ENCODE results near the gene MACIR.

Gene MACIR

GRCh38 chr5:103295424-103295823, 36.9 kb downstream of the MACIR start:
- DNase-seq (no peak), ATAC-seq (no peak)
- no peak overlapping the region for H3K4me3 Mint-ChIP-seq
- H3K27ac Mint-ChIP-seq, result peak overlapping the region in 1 of 2 donors; percentile 22
- no peaks in the 10 kb centered on the region for H3K4me1 Mint-ChIP-seq
- no peaks in the 10 kb centered on the region for H3K9me3 Mint-ChIP-seq
- no peaks in the 10 kb centered on the region for H3K27me3 Mint-ChIP-seq

- H3K4me3 Mint-ChIP-seq, result no peak overlapping the region
- DNase-seq (no peak), ATAC-seq (no peak)
- no peaks in the 10 kb centered on the region for H3K27me3 Mint-ChIP-seq
- H3K4me1 Mint-ChIP-seq, result no peaks in the 10 kb centered on the region
- no peak overlapping the region for H3K27ac Mint-ChIP-seq
- no peaks in the 10 kb centered on the region for H3K9me3 Mint-ChIP-seq
Measured at GRCh38 chr5:103295871-103296270, 37.3 kb downstream of the MACIR start.

GRCh38 chr5:103298117-103298516, 39.6 kb downstream of the MACIR start:
- DNase-seq (no peak), ATAC-seq (no peak)
- H3K4me3 Mint-ChIP-seq, result no peak overlapping the region
- H3K27ac Mint-ChIP-seq, result no peak overlapping the region
- no peaks in the 10 kb centered on the region for H3K9me3 Mint-ChIP-seq
- no peaks in the 10 kb centered on the region for H3K27me3 Mint-ChIP-seq
- H3K4me1 Mint-ChIP-seq, result no peaks in the 10 kb centered on the region

GRCh38 chr5:103298607-103299188, 40.1 kb downstream of the MACIR start:
- ATAC-seq, result no peak
- Mint-ChIP-seq H3K4me3 (no peak overlapping the region), H3K27ac (no peak overlapping the region), H3K27me3 (no peaks in the 10 kb centered on the region), H3K9me3 (no peaks in the 10 kb centered on the region), H3K4me1 (no peaks in the 10 kb centered on the region)
- DNase-seq, result no peak

GRCh38 chr5:103305809-103306208, 47.2 kb downstream of the MACIR start:
- no peaks in the 10 kb centered on the region for H3K4me1 Mint-ChIP-seq
- DNase-seq, result no peak
- H3K27me3 Mint-ChIP-seq, result peaks cover 8% of the 10 kb centered on the region
- H3K9me3 Mint-ChIP-seq, result peaks cover 4 to 14% of the 10 kb centered on the region in 2 donors
- no peak overlapping the region for H3K4me3 Mint-ChIP-seq
- no peak for ATAC-seq
- H3K27ac Mint-ChIP-seq, result no peak overlapping the region

GRCh38 chr5:103307470-103307869, 48.9 kb downstream of the MACIR start:
- Mint-ChIP-seq H3K27me3 (peaks cover 20% of the 10 kb centered on the region), H3K4me1 (no peaks in the 10 kb centered on the region), H3K9me3 (peaks cover 4 to 14% of the 10 kb centered on the region in 2 donors), H3K27ac (no peak overlapping the region), H3K4me3 (no peak overlapping the region)
- DNase-seq, result no peak
- no peak for ATAC-seq

- Mint-ChIP-seq H3K4me1 (no peaks in the 10 kb centered on the region), H3K27ac (no peak overlapping the region), H3K27me3 (peaks cover 20% of the 10 kb centered on the region), H3K9me3 (peaks cover 4 to 14% of the 10 kb centered on the region in 2 donors), H3K4me3 (no peak overlapping the region)
- ATAC-seq (no peak), DNase-seq (no peak)
Measured at GRCh38 chr5:103308774-103309173, 50.2 kb downstream of the MACIR start.

- Mint-ChIP-seq H3K27ac (no peak overlapping the region), H3K9me3 (no peaks in the 10 kb centered on the region), H3K27me3 (peaks cover 24% of the 10 kb centered on the region), H3K4me3 (no peak overlapping the region), H3K4me1 (no peaks in the 10 kb centered on the region)
- DNase-seq (no peak), ATAC-seq (no peak)
Measured at GRCh38 chr5:103313056-103313455, 54.5 kb downstream of the MACIR start.

GRCh38 chr5:103315455-103315854, 56.9 kb downstream of the MACIR start:
- H3K9me3 Mint-ChIP-seq, result no peaks in the 10 kb centered on the region
- H3K4me3 Mint-ChIP-seq, result no peak overlapping the region
- H3K27me3 Mint-ChIP-seq, result peaks cover 24% of the 10 kb centered on the region
- no peaks in the 10 kb centered on the region for H3K4me1 Mint-ChIP-seq
- no peak for DNase-seq
- no peak for ATAC-seq
- H3K27ac Mint-ChIP-seq, result no peak overlapping the region

GRCh38 chr5:103327451-103327850, 68.9 kb downstream of the MACIR start:
- Mint-ChIP-seq H3K27me3 (peaks cover 33% of the 10 kb centered on the region), H3K27ac (peak overlapping the region in 1 of 2 donors; percentile 35), H3K4me1 (no peaks in the 10 kb centered on the region), H3K4me3 (no peak overlapping the region), H3K9me3 (no peaks in the 10 kb centered on the region)
- ATAC-seq, result no peak
- DNase-seq, result no peak

- DNase-seq, result no peak
Measured at GRCh38 chr5:103327893-103328292, 69.3 kb downstream of the MACIR start.

More at GRCh38 chr5:103327893-103328292, 69.3 kb downstream of the MACIR start:
- Mint-ChIP-seq H3K27me3 (peaks cover 33% of the 10 kb centered on the region), H3K4me3 (no peak overlapping the region), H3K4me1 (no peaks in the 10 kb centered on the region), H3K9me3 (no peaks in the 10 kb centered on the region), H3K27ac (no peak overlapping the region)
- ATAC-seq, result no peak
